ENCODE measurements around the gene TBPL2. TPM values are rescaled to one million over a fixed set of nuclear protein-coding genes. Genes with fewer than 3 reads are reported as not detected.
"Not testable (repeated sequence)": the region's sequence is repeated elsewhere in the genome, so short reads cannot be mapped to it uniquely, and the experiment has no call there.

TBPL2 gene
- total RNA-seq, 2 donors from 2014 or later: not detected

- no peaks in the 10 kb centered on the region for H3K27me3 ChIP-seq (replicated peaks; ENCODE audit: insufficient read depth)
- no peak overlapping the region for H3K27ac ChIP-seq
- H3K4me1 ChIP-seq (replicated peaks): no peaks in the 10 kb centered on the region
- no peak overlapping the region for H3K4me3 ChIP-seq
- no peaks in the 10 kb centered on the region for H3K9me3 ChIP-seq
- no peak for DNase-seq (ENCODE audit: low spot score)
- no peaks in the 10 kb centered on the region for H3K36me3 ChIP-seq
- WGBS: 85% methylated on average over 7 of the region's 7 CpGs
- intact Hi-C loops (cut with DNase I): no loop called here
- no peak for TF ChIP-seq POLR2A (IDR thresholded peaks at IDR 0.05)
Measured at GRCh38 chr14:55473786-55474185, 33.4 kb upstream of the TBPL2 start.

GRCh38 chr14:55470025-55470424 lies 29.6 kb upstream of the TBPL2 start:
- Histone ChIP-seq H3K4me3 (no peak overlapping the region), H3K36me3 (no peaks in the 10 kb centered on the region), H3K27me3 (replicated peaks; ENCODE audit: insufficient read depth) (no peaks in the 10 kb centered on the region), H3K27ac (no peak overlapping the region), H3K9me3 (no peaks in the 10 kb centered on the region), H3K4me1 (replicated peaks) (no peaks in the 10 kb centered on the region)
- intact Hi-C loops (cut with DNase I): no loop called here
- no peak for TF ChIP-seq CTCF (IDR thresholded peaks at IDR 0.05)
- no peak for TF ChIP-seq POLR2AphosphoS5 (IDR thresholded peaks at IDR 0.05)
- TF ChIP-seq POLR2A (IDR thresholded peaks at IDR 0.05): no peak
- DNase-seq (ENCODE audit: low spot score): no peak
- WGBS: 92% methylated on average over 1 of the region's 1 CpG

- intact Hi-C loops (cut with DNase I): no loop called here
- no peaks in the 10 kb centered on the region for H3K27me3 ChIP-seq (replicated peaks; ENCODE audit: insufficient read depth)
- no peaks in the 10 kb centered on the region for H3K9me3 ChIP-seq
- H3K36me3 ChIP-seq: no peaks in the 10 kb centered on the region
- 60% methylated on average over 7 of the region's 7 CpGs for WGBS
- no peak for DNase-seq (ENCODE audit: low spot score)
- no peak overlapping the region for H3K27ac ChIP-seq
- H3K4me1 ChIP-seq (replicated peaks): no peaks in the 10 kb centered on the region
- no peak overlapping the region for H3K4me3 ChIP-seq
- no peak for TF ChIP-seq CTCF (IDR thresholded peaks at IDR 0.05)
- TF ChIP-seq POLR2A (IDR thresholded peaks at IDR 0.05): no peak
- TF ChIP-seq POLR2AphosphoS5 (IDR thresholded peaks at IDR 0.05): no peak
Measured at GRCh38 chr14:55467307-55467706, 26.9 kb upstream of the TBPL2 start.

- no peak for DNase-seq (ENCODE audit: low spot score)
- TF ChIP-seq POLR2AphosphoS5 (IDR thresholded peaks at IDR 0.05): no peak
- no peak for TF ChIP-seq POLR2A (IDR thresholded peaks at IDR 0.05)
- TF ChIP-seq CTCF (IDR thresholded peaks at IDR 0.05): no peak
- Histone ChIP-seq H3K9me3 (no peaks in the 10 kb centered on the region), H3K36me3 (no peaks in the 10 kb centered on the region), H3K27me3 (replicated peaks; ENCODE audit: insufficient read depth) (no peaks in the 10 kb centered on the region), H3K27ac (no peak overlapping the region), H3K4me1 (replicated peaks) (no peaks in the 10 kb centered on the region), H3K4me3 (no peak overlapping the region)
- intact Hi-C loops (cut with DNase I): no loop called here
- WGBS: 69% methylated on average over 9 of the region's 9 CpGs
Measured at GRCh38 chr14:55458800-55459515, 18.5 kb upstream of the TBPL2 start.

- intact Hi-C loops (cut with DNase I): no loop called here
- Histone ChIP-seq H3K27ac (no peak overlapping the region), H3K4me1 (replicated peaks) (no peaks in the 10 kb centered on the region), H3K9me3 (no peaks in the 10 kb centered on the region), H3K4me3 (no peak overlapping the region), H3K36me3 (no peaks in the 10 kb centered on the region), H3K27me3 (replicated peaks; ENCODE audit: insufficient read depth) (no peaks in the 10 kb centered on the region)
- no peak for DNase-seq (ENCODE audit: low spot score)
- no peak for TF ChIP-seq CTCF (IDR thresholded peaks at IDR 0.05)
- TF ChIP-seq POLR2AphosphoS5 (IDR thresholded peaks at IDR 0.05): no peak
- TF ChIP-seq POLR2A (IDR thresholded peaks at IDR 0.05): no peak
- WGBS: 83% methylated on average over 6 of the region's 6 CpGs
Measured at GRCh38 chr14:55457496-55457895, 17.1 kb upstream of the TBPL2 start.

GRCh38 chr14:55456411-55456810 lies 16.0 kb upstream of the TBPL2 start:
- H3K27me3 ChIP-seq (replicated peaks; ENCODE audit: insufficient read depth); intact Hi-C loops (cut with DNase I): not testable (repeated sequence)

More at GRCh38 chr14:55456411-55456810, 16.0 kb upstream of the TBPL2 start:
- not testable (repeated sequence) for H3K36me3 ChIP-seq; H3K27ac ChIP-seq; H3K9me3 ChIP-seq; DNase-seq (ENCODE audit: low spot score); H3K4me1 ChIP-seq (replicated peaks); H3K4me3 ChIP-seq
- 94% methylated on average over 32 of the region's 34 CpGs for WGBS
